Measurements from ENCODE around the gene ELFN1.
A peak's percentile ranks its signal among the peaks of the same experiment; 100 is the strongest.
"Not testable (repeated sequence)": the region's sequence is repeated elsewhere in the genome, so short reads cannot be mapped to it uniquely, and the experiment has no call there.

ELFN1 gene

GRCh38 chr7:1717903-1718676 lies 48.0 kb downstream of the ELFN1 start:
- TF ChIP-seq CTCF (IDR thresholded peaks at IDR 0.05; ENCODE audit: insufficient read depth, low read length) (no peak), REST (IDR thresholded peaks at IDR 0.05; ENCODE audit: insufficient replicate concordance, low read depth) (peak; percentile 55)
- Histone ChIP-seq H3K27me3 (ENCODE audit: insufficient read depth, poor library complexity, severe bottlenecking) (no peaks in the 10 kb centered on the region), H3K27ac (replicated peaks) (no peak overlapping the region), H3K4me3 (replicated peaks; ENCODE audit: insufficient read depth, low read length) (no peak overlapping the region)
- no peak for DNase-seq (ENCODE audit: low read depth in 1 of 2, low spot score in 1 of 2)

GRCh38 chr7:1718850-1719249 lies 48.8 kb downstream of the ELFN1 start:
- H3K27me3 ChIP-seq (ENCODE audit: insufficient read depth, poor library complexity, severe bottlenecking); H3K4me3 ChIP-seq (replicated peaks; ENCODE audit: insufficient read depth, low read length); H3K27ac ChIP-seq (replicated peaks); DNase-seq (ENCODE audit: low read depth in 1 of 2, low spot score in 1 of 2): not testable (repeated sequence)
- TF ChIP-seq REST (IDR thresholded peaks at IDR 0.05; ENCODE audit: insufficient replicate concordance, low read depth) = peak; percentile 81

- H3K27ac ChIP-seq (replicated peaks); DNase-seq (ENCODE audit: low read depth in 1 of 2, low spot score in 1 of 2); H3K4me3 ChIP-seq (replicated peaks; ENCODE audit: insufficient read depth, low read length); H3K27me3 ChIP-seq (ENCODE audit: insufficient read depth, poor library complexity, severe bottlenecking): not testable (repeated sequence)
Observed at GRCh38 chr7:1719256-1719655, 49.2 kb downstream of the ELFN1 start.

GRCh38 chr7:1719913-1720312 lies 49.8 kb downstream of the ELFN1 start:
- no peak overlapping the region for H3K4me3 ChIP-seq (replicated peaks; ENCODE audit: insufficient read depth, low read length)
- H3K27ac ChIP-seq (replicated peaks) = no peak overlapping the region
- TF ChIP-seq REST (IDR thresholded peaks at IDR 0.05; ENCODE audit: insufficient replicate concordance, low read depth) (no peak), SPI1 (IDR thresholded peaks at IDR 0.05; ENCODE audit: borderline replicate concordance, low read depth) (peak; percentile 53; the same call in 1 of the 2 replicates)
- H3K27me3 ChIP-seq (ENCODE audit: insufficient read depth, poor library complexity, severe bottlenecking) = no peaks in the 10 kb centered on the region
- no peak for DNase-seq (ENCODE audit: low read depth in 1 of 2, low spot score in 1 of 2)

- Histone ChIP-seq H3K4me3 (replicated peaks; ENCODE audit: insufficient read depth, low read length) (no peak overlapping the region), H3K27ac (replicated peaks) (no peak overlapping the region), H3K27me3 (ENCODE audit: insufficient read depth, poor library complexity, severe bottlenecking) (no peaks in the 10 kb centered on the region)
- TF ChIP-seq REST (IDR thresholded peaks at IDR 0.05; ENCODE audit: insufficient replicate concordance, low read depth) (no peak), GABPA (IDR thresholded peaks at IDR 0.05; ENCODE audit: low read depth) (no peak), POLR2AphosphoS5 (IDR thresholded peaks at IDR 0.05; ENCODE audit: low read depth) (no peak), CTCF (IDR thresholded peaks at IDR 0.05; ENCODE audit: insufficient read depth, low read length) (no peak), SPI1 (IDR thresholded peaks at IDR 0.05; ENCODE audit: borderline replicate concordance, low read depth) (no peak)
- DNase-seq (ENCODE audit: low read depth in 1 of 2, low spot score in 1 of 2) = no peak
Observed at GRCh38 chr7:1720326-1720725, 50.2 kb downstream of the ELFN1 start.
